Measurements from ENCODE around the gene ABAT.
A peak's percentile ranks its signal among the peaks of the same experiment; 100 is the strongest.
"Not testable (repeated sequence)": the region's sequence is repeated elsewhere in the genome, so short reads cannot be mapped to it uniquely, and the experiment has no call there.

Gene ABAT

GRCh38 chr16:8775359-8775758, 100.9 kb downstream of the ABAT start:
- Mint-ChIP-seq H3K27ac (no peak overlapping the region), H3K4me3 (no peak overlapping the region), H3K36me3 (ENCODE audit: low read depth) (peaks cover 19% of the 10 kb centered on the region), H3K4me1 (no peaks in the 10 kb centered on the region), H3K27me3 (no peaks in the 10 kb centered on the region), H3K9me3 (no peaks in the 10 kb centered on the region)
- DNase-seq (no peak), ATAC-seq (no peak)

- H3K36me3 Mint-ChIP-seq (ENCODE audit: low read depth) = peaks cover 19% of the 10 kb centered on the region
- no peak overlapping the region for H3K4me3 Mint-ChIP-seq
- DNase-seq (no peak), ATAC-seq (no peak)
- H3K27me3 Mint-ChIP-seq = no peaks in the 10 kb centered on the region
- no peak overlapping the region for H3K27ac Mint-ChIP-seq
- no peaks in the 10 kb centered on the region for H3K9me3 Mint-ChIP-seq
- H3K4me1 Mint-ChIP-seq = no peaks in the 10 kb centered on the region
Observed at GRCh38 chr16:8776129-8776584, 101.7 kb downstream of the ABAT start.

DNA sequence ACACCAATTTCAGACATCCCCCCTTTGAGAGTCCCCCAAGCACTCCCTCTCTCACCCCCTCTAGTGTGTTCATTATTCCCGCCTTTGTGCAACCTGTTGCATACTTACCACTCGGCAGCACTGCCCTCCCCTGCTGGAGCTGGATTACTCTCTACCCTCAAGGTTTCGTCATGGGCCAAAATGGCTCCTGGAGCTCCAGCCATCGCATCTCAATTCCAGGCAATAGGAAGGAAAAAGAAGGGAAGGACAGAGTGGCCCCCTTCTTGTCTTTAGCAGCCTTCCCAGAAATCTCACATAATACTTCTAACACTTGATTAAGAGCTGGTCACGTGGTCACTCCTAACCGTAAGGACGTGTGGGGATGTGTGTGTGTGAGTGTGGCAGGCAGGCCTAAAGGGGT, 102.8 kb downstream of the ABAT start:
- Mint-ChIP-seq H3K4me3 (no peak overlapping the region), H3K27me3 (no peaks in the 10 kb centered on the region), H3K36me3 (ENCODE audit: low read depth) (peaks cover 19% of the 10 kb centered on the region), H3K9me3 (no peaks in the 10 kb centered on the region), H3K4me1 (no peaks in the 10 kb centered on the region), H3K27ac (no peak overlapping the region)
- ATAC-seq = no peak
- no peak for DNase-seq

- Mint-ChIP-seq H3K36me3 (ENCODE audit: low read depth) (peaks cover 6% of the 10 kb centered on the region), H3K4me1 (no peaks in the 10 kb centered on the region), H3K27me3 (no peaks in the 10 kb centered on the region), H3K9me3 (no peaks in the 10 kb centered on the region), H3K27ac (no peak overlapping the region), H3K4me3 (no peak overlapping the region)
- ATAC-seq (no peak), DNase-seq (no peak)
Observed at GRCh38 chr16:8781797-8782196, 107.4 kb downstream of the ABAT start.

- Mint-ChIP-seq H3K27ac (no peak overlapping the region), H3K4me1 (no peaks in the 10 kb centered on the region), H3K27me3 (no peaks in the 10 kb centered on the region), H3K4me3 (no peak overlapping the region), H3K9me3 (no peaks in the 10 kb centered on the region), H3K36me3 (ENCODE audit: low read depth) (peaks cover 2% of the 10 kb centered on the region)
- DNase-seq (no peak), ATAC-seq (no peak)
Observed at GRCh38 chr16:8782673-8783072, 108.3 kb downstream of the ABAT start.

DNA sequence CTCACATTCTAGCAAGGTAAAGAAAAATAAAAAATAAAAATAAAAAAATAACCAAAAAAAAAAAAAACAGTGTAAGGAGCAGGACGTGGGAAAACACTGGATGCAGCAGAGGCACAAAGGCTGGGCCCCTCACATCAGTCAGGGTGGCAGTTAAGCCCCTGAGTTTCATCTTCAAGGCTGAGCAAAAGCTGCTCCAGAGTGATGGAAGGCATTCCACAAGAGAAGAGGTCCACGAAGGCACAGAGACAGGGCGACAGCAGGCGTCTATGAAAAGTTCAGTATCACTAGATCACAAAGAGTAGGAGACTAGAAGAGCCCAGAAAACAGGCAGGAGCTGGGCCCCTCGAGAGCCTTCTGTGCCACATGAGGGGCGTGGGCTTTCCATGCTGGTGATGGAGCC, 111.0 kb downstream of the ABAT start:
- Mint-ChIP-seq H3K27me3 (no peaks in the 10 kb centered on the region), H3K9me3 (no peaks in the 10 kb centered on the region), H3K4me1 (no peaks in the 10 kb centered on the region), H3K36me3 (ENCODE audit: low read depth) (peaks cover 2% of the 10 kb centered on the region), H3K27ac (no peak overlapping the region), H3K4me3 (no peak overlapping the region)
- ATAC-seq (no peak), DNase-seq (no peak)

- not testable (repeated sequence) for H3K4me3 Mint-ChIP-seq; H3K27ac Mint-ChIP-seq; H3K27me3 Mint-ChIP-seq; DNase-seq; H3K4me1 Mint-ChIP-seq; ATAC-seq; H3K9me3 Mint-ChIP-seq; H3K36me3 Mint-ChIP-seq (ENCODE audit: low read depth)
Observed at GRCh38 chr16:8786316-8786715, 111.9 kb downstream of the ABAT start.

GRCh38 chr16:8788578-8789172, 114.3 kb downstream of the ABAT start:
- Mint-ChIP-seq H3K4me3 (no peak overlapping the region), H3K4me1 (no peaks in the 10 kb centered on the region), H3K36me3 (ENCODE audit: low read depth) (no peaks in the 10 kb centered on the region), H3K9me3 (no peaks in the 10 kb centered on the region), H3K27me3 (no peaks in the 10 kb centered on the region), H3K27ac (no peak overlapping the region)
- DNase-seq (no peak), ATAC-seq (no peak)

DNA sequence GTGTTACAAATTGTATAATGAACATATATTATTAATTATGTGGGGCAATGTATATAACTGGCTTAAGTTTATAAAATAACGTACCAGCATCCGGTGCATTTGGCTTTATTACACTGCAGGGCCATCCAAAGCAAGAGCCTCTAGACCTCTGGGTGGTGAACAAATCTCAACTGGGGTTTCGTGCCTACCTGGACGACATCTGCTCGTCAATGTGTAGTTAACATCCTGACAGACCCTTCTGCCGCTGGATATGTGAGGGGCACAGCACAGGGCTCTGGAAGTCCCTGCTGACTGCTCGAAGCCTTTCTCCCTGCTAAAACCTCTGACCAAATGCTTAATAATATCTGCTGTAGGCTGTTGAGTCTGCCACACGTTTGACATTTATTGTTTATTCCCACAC, 120.7 kb downstream of the ABAT start:
- H3K27ac Mint-ChIP-seq = peak overlapping the region; percentile 47
- no peak overlapping the region for H3K4me3 Mint-ChIP-seq
- no peak for DNase-seq
- no peak for ATAC-seq
- H3K4me1 Mint-ChIP-seq = peaks cover 39% of the 10 kb centered on the region
- no peaks in the 10 kb centered on the region for H3K9me3 Mint-ChIP-seq
- peaks cover 2% of the 10 kb centered on the region for H3K27me3 Mint-ChIP-seq
- peaks cover 27% of the 10 kb centered on the region for H3K36me3 Mint-ChIP-seq (ENCODE audit: low read depth)

DNA sequence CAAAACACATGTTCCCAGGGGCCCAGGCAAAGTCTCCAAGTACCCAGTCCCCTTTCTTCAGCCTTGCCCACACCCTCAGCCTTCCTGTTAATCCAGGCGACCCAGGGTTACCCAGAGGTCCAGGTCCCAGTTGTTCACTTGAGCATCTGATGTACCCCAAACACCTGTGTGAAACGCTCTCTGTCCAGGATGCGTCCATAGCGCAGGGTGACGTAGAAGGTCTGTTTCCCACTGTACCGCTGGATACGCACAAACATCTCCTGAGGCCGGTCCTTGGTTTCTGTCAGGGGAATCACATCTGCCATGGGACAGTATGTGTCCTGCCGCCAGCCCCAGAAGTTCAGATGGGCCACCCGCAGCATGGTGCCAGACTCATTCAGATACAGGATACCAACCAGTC, 121.4 kb downstream of the ABAT start:
- Mint-ChIP-seq H3K9me3 (no peaks in the 10 kb centered on the region), H3K36me3 (ENCODE audit: low read depth) (peaks cover 27% of the 10 kb centered on the region), H3K27ac (peak overlapping the region; percentile 47), H3K4me3 (peak overlapping the region; percentile 94), H3K4me1 (peaks cover 42% of the 10 kb centered on the region), H3K27me3 (peaks cover 2% of the 10 kb centered on the region)
- ATAC-seq (no peak), DNase-seq (no peak)

DNA sequence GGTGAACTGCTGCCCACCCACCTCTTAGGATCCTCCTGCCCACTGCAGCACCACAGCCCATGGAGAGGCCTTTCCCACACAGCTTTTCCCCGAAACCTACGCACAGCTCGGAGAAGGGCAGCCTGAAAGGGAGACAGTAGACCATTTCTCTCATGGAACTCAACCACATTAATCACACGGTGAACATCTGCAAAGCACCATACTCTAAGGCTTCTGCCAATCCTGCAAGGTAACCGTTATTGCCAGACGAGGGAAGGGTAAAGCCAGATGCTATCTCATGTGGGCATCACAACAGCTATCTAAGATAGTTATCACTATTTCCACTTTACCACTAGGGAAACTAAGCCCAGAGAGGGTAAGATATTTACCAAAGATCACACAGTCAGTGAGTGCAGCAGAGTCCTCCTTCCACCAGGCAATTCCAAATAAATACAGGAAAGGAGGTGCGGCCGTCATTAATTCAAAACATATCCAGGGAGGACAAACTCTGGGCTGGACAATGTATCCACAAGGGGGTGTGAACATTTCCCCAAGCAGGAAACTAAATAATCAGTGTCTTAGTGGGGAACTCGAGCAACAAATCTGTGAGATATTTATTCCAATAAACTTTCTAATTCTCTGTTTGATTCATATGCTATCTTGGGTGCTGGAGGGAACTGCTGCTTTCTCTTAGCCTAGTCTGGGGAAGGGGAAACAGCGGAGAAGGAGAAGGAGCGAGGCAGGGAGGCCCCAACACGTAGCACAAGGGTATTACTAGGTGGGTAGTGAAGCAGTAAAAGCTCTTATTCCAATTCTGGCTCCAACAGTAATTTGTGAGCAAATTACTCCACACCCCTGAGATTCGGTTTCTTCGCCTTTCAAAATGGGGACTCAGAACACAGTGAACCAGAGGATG, 122.3 kb downstream of the ABAT start:
- Mint-ChIP-seq H3K4me1 (peaks cover 44% of the 10 kb centered on the region), H3K4me3 (peak overlapping the region; percentile 94), H3K9me3 (no peaks in the 10 kb centered on the region), H3K27ac (peak overlapping the region; percentile 94), H3K27me3 (peaks cover 2% of the 10 kb centered on the region), H3K36me3 (ENCODE audit: low read depth) (peaks cover 28% of the 10 kb centered on the region)
- DNase-seq = no peak
- ATAC-seq = no peak

GRCh38 chr16:8797364-8798173, 123.2 kb downstream of the ABAT start, which contains the start of the genes PMM2 and TMEM186:
PMM2 (plus strand) TSS chr16:8797839; CDS start chr16:8797883, 44 bp downstream.
TMEM186 (minus strand) TSS chr16:8797639; CDS start chr16:8797614, 25 bp downstream.
- Mint-ChIP-seq H3K27me3 (peaks cover 2% of the 10 kb centered on the region), H3K4me1 (peaks cover 44% of the 10 kb centered on the region), H3K27ac (peak within 1 kb of the TSS; percentile 94), H3K4me3 (peak within 1 kb of the TSS; percentile 94), H3K9me3 (no peaks in the 10 kb centered on the region), H3K36me3 (ENCODE audit: low read depth) (peaks cover 35% of the 10 kb centered on the region)
- DNase-seq = peak; percentile 94
- ATAC-seq = peak; percentile 95

- peaks cover 40% of the 10 kb centered on the region for H3K36me3 Mint-ChIP-seq (ENCODE audit: low read depth)
- no peaks in the 10 kb centered on the region for H3K9me3 Mint-ChIP-seq
- peak overlapping the region; percentile 94 for H3K27ac Mint-ChIP-seq
- H3K27me3 Mint-ChIP-seq = peaks cover 2% of the 10 kb centered on the region
- peak overlapping the region; percentile 94 for H3K4me3 Mint-ChIP-seq
- peak; percentile 27 for DNase-seq
- peaks cover 44% of the 10 kb centered on the region for H3K4me1 Mint-ChIP-seq
- peak; percentile 42 for ATAC-seq
Observed at GRCh38 chr16:8798174-8798527, 123.7 kb downstream of the ABAT start.

- DNase-seq = no peak
- H3K27me3 Mint-ChIP-seq = peaks cover 2% of the 10 kb centered on the region
- peaks cover 44% of the 10 kb centered on the region for H3K36me3 Mint-ChIP-seq (ENCODE audit: low read depth)
- H3K4me3 Mint-ChIP-seq = peak overlapping the region; percentile 94
- peak overlapping the region; percentile 94 for H3K27ac Mint-ChIP-seq
- no peak for ATAC-seq
- H3K9me3 Mint-ChIP-seq = no peaks in the 10 kb centered on the region
- peaks cover 44% of the 10 kb centered on the region for H3K4me1 Mint-ChIP-seq
Observed at GRCh38 chr16:8798535-8799157, 124.2 kb downstream of the ABAT start.

All from activated naive CD8-positive, alpha-beta T cell treated with anti-CD3 and anti-CD28 coated beads, Interleukin-2, amount 50 U/mL, for 24 hours (primary cell).